Activated gamma-delta T cell treated with Interleukin-2 at 50 U/mL for 16 hours (primary cell): ENCODE results near the gene SMCHD1.
"Not testable (repeated sequence)": the region's sequence is repeated elsewhere in the genome, so short reads cannot be mapped to it uniquely, and the experiment has no call there.

Experiments used
- DNase-seq: peaks from one replicate; pipeline ENCODE4 v3.0.0-alpha.2; 2020

Gene SMCHD1

DNA sequence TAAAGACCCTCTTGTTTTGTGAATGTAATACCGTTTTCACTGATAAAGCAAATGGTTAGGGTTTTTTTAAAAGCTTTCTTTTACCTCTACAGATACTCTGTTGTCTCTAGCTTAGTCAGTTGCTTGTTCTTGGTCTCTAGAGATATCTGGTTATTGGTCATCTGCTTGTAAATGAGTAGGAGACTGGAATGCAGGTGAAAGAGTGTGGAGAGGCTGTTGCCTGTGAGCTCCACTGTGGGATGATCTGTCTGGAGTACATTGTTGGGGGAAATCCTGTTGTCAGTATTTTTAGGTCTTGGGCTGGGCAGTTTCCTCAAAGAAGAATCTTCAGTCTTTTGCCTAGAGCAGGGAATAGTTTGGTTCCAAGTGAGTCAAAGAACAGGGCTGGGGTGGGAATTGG lies 67.7 kb downstream of the SMCHD1 start:
- DNase-seq, result no peak

DNA sequence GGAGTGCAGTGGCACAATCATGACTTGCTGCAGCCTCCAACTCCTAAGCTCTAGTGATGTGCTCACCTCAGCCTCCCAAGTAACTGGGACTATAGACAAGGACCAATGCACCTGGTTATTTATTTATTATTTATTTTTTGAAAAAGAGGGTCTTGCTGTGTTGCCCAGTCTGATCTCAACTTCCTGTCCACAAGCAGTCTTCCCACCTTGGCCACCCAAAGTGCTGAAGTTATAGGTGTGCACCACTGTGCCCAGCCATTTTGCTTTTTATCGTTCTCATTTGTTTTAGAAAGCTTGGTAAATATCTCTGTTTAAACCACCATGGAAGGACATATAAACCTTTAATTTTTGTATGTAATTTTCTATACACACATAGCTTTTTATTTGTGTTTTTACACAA lies 74.2 kb downstream of the SMCHD1 start:
- no peak for DNase-seq

DNA sequence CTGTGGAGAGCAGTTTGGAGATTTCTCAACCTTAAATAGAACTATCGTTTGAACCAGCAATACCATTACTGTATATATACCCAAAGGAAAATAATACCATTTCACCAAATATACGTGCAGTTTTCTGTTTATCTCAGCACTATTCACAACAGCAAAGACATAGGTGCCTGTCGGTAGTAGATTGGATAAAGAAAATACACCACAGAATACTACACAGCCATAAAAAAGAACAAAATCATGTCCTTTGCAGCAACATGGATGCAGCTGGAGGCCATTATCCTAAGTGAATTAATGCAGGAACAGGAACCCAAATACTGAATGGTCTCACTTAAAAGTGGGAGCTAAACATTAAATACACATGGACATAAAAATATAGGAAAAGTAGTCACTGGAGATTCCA lies 81.3 kb downstream of the SMCHD1 start:
- DNase-seq, result no peak

DNA sequence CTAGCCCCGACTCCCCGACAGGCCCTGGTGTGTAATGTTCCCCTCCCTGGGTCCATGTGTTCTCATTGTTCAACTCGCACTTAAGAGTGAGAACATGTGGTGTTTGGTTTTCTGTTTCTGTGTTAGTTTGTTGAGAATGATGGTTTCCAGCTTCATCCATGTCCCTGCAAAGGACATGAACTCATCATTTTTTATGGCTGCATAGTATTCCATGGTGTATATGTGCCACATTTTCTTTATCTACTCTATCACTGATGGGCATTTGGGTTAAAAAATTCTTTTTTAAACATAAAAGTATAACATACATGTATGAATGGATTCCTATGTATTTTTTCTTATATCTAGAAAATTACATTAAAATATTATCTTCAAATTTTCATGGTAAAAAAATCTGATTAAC lies 84.6 kb downstream of the SMCHD1 start:
- DNase-seq, result not testable (repeated sequence)

DNA sequence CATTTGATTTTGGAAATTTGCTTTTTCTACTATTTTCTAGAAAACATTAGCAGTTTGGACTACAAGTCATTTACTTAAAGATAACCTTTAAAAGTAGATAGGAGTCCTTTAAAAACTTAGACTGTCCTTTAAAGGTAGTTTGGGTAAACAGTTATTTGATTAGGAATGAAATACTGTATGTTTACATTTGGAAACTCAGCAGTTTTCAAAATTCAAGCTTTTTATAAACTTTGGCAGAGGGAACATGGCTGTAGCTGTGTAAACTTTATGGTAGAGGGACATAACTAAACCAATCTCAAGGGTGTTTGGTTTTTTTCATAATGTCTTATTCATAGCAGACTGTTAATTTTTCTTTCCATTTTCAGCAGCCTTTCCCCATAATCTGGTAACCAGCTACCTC lies 90.7 kb downstream of the SMCHD1 start:
- DNase-seq, result no peak

DNA sequence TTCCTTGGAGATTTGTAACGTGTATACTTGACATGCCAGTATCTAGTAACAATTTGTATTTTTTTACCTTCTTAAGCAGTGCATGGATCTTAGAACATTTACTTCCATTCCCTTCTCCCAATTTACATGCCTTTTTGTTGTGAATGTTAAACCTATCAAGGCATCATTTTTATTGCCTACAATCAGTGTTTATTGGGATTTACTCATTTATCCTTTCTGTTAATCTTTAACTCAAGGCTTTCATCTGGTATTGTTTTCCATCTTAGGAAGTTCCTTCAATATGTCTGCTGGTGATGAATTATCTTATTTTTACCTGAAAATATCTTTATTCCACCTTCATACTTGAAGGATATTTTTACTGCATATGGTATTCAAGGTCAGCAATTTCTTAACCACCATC lies 102.8 kb downstream of the SMCHD1 start:
- no peak for DNase-seq

DNA sequence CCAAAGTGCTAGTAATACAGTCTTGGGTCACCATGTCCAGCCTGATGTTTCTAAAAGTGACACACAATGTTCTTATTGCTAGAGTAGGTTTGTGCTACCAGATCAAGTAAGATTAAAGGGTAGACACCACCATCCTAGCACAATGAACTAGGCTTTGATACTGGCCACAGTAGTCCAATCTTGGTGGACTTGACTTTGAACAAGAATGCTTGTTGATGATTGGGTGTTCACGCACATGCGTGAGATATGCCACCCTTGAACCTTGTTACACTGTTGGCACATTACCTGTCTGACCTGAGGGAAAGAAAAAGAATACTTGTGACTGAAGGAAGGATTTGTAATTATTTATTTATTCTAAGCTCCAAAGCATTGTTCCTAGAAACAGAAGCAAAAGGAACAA lies 119.1 kb downstream of the SMCHD1 start:
- DNase-seq, result no peak

DNA sequence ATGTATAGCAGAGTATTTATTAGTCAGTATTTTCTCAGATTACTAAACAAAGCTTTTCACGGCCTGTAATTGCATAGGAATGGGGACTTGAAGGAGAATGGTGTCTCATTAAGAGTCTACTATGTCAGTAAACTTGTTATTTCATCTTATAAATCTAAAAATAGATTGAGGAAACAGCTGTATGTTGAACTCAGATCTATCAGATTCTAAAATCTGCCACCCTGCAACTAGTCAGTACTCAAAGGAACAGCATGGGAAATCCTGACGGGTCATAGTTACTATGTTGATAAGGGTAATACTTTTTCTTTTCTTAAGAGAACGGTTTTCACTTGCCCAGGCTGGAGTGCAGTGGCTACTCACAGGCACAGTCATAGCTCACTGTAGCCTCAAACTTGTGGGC lies 121.1 kb downstream of the SMCHD1 start:
- DNase-seq, result no peak

DNA sequence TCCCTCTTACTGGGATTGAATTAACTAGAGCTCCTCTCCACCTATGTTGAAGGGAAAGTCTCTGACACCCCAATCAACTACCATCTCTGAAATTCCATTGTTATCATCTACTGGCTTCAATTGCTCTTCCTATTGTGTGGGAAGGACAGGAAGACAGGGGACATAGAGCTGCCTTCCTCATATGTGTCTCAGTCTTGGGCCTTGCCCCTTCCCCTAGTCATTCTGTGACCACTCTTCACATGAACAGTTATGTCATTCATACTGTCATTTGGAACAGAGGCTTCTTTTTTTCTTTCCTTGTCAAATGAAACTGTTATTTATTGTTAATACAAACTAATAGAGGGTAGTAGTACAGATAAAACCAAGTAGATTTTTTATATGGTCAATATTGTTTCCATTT lies 121.7 kb downstream of the SMCHD1 start:
- no peak for DNase-seq

DNA sequence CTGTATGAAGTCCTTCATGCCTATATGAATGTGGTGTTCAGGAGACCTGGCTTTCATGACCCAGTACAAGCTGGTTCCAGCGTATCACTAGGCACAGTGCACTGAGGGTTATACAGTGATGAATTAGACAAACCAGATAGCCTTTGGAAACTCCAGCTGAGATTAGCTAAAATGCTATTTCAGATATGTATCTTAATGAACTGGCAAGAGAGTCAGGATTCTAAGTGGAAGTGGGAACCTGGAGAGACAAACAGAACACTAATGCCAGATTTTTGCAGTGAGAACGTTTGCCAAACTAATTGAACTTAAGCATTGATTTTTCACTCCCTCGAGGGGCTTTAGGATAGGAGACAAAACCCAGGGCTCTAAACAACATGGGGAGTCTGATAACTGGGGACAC lies 125.2 kb downstream of the SMCHD1 start:
- DNase-seq, result no peak

DNA sequence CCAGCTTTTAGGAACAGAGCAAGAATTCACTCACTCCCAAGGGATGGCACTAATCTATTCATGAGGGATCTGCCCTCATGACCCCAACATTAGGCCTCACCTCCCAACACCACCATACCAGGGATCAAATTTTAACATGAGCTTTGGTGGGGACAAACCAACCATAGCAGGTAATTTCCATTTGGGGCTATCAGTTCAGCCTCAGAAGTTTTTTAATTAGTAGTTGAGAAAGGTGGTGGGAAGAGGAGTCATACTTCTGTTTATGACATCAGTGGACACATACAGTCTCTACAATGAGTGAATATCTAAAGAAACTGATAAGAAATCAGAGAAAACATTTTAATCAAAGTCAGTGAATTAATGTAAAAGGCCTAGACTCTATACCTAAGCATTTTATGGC lies 131.7 kb downstream of the SMCHD1 start:
- DNase-seq, result no peak

DNA sequence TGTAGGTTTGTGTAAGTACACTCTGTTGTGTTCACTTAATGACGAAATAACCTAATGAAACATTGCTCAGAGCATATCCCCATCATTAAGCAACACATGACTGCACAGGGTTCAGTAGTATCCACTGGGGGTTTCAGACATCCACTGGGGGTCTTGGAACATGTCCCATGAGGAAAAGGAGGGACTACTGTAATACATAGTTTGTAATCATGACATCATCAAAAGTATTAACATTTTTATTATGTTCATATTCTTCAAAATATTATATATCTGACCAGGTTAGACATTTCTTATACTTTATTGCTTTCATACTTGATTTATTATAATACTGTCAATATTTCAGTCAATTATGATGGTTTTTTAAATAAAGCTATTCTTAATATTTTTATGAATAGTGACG lies 136.9 kb downstream of the SMCHD1 start:
- no peak for DNase-seq

DNA sequence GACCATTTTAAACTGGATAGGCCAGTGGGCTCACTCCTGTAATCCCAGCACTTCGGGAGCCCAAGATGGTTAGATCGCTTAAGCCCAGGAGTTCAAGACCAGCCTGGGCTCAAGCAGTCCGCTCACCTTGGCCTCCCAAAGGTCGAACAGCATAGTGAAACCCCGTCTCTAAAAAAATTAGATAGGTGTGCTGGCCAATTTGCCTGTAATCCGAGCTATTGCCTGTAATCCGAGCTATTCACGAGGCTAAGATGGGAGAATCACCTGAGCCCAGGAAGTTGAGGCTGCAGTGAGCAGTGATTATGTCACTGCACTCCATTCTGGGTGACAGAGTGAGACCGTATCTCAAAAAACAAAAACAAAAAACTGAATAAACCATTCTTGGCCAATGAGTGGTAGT lies 138.6 kb downstream of the SMCHD1 start:
- no peak for DNase-seq

DNA sequence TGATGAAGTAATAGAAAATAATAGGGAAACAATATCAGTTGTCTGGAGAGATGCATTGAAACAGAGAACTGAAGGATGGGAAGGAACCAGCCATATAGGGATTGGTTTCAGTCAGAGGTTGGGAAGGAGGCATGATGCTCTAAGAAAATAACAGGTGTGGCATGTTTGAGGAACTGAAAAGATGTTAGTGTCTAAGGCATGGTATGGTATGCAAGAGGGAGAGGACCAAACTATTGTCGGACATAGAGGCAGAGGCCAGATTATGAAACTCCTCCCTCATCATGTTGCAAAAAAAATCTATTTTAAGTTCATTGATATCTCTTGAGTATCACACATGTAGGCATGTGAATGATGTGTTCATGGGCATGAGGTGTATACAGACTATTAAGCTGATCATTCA lies 142.4 kb downstream of the SMCHD1 start:
- no peak for DNase-seq

DNA sequence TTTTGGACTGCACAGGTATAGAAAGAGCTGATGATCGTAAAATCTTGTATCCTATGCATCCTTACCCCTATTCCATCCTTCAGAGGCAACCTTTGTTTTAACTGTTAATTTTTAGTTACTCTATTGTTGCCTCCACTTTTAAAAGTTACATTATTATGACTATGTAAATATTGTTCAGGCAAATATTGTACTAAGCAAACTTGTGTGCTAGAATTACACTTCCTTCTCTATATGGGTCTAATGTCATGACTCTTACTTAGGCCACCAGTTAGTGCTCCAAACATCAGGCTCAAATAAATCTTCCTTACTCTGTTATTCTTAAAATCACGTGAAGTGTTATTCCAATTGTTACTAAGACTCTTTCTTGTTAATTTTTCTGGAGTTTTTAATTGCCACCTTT lies 143.8 kb downstream of the SMCHD1 start:
- DNase-seq, result no peak

DNA sequence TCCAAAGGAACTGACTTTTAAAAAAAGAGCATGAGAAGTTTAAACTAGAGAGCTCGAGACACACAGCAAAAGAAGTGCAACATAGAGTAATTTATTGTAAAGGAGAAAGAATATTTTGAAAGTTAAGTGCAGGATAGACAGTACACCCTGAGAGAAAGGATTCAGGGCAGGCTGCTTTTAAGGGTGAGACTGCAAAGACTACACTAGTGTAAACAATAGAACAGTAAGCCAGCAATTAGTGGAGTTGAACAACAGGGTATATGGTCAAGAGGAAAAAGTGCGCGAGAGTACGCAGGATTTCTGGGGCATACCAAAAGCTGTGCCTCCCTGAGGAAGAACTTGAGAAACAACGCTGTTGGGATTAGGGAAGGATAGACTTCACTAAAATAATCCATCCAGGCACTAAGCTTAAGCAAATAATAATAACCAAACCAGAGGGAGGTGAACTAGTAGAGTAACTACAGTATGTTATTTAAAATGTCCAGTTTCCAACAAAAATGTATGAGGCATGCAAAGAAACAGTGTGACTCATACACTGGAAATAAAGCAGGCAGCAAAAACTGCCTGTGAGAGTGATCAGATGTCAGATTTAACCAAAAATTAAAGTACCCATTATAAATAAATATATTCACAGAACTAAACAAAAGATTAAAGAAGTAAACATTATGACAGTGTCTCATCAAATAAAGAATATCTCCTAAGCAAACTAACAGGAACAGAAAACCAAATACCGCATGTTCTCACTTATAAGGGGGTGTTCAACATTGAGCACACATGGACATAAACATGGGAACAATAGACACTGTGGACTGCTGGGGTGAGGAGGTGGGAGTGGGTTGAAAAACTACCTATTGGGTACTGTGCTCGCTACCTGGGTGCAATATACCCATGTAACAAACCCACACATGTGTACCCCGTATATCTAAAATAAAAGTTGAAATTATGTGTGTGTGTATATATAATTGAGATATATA lies 150.7 kb downstream of the SMCHD1 start:
- no peak for DNase-seq

DNA sequence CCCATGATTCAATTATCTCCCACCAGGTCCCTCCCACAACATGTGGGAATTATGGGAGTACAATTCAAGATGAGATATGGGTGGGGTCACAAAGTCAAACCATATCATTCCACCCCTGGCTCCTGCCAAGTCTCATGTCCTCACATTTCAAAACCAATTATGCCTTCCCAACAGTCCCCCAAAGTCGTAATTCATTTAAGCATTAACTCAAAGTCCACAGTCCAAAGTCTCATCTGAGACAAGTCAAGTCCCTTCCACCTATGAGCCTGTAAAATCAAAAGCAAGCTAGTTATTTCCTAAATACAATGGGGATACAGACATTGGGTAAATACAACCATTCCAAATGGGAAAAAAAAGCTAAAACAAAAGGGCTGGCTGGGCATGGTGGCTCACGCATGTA lies 153.1 kb downstream of the SMCHD1 start:
- DNase-seq, result not testable (repeated sequence)

DNA sequence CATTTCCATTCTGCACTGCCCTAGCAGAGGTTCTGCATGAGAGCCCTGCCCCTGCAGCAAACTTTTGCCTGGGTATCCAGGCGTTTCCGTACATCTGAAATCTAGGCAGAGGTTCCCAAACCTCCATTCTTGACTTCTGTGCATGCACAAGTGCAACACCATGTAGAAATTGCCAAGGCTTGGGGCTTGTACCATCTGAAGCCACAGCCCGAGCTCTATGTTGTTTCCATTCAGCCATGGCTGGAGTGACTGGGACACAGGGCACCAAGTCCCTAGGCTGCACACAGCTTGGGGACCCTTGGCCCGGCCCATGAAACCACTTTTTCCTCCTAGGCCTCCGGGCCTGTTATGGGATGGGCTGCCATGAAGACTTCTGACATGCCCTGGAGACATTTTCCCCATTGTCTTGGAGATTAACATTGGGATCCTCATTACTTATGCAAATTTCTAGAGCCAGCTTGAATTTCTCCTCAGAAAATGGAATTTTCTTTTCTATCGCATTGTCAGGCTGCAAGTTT lies 154.2 kb downstream of the SMCHD1 start:
- not testable (repeated sequence) for DNase-seq

DNA sequence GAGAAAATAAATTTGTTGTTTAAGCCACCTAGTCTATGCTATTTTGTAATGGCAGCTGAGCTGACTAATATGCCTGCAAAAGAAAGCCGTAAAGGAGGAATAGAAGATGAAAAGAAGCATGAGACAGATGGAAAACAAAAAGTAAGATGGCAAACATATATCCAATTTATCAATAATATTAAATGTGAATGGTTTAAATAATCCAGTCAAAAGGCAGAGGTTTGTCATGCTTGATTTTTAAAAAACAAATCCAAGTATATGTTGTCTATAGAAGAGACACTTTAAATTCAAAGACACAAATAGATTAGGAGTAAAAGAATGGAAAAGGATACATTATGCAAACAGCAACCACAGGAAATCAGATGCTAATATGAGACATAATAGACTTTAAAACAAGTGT lies 155.9 kb downstream of the SMCHD1 start:
- DNase-seq, result no peak

DNA sequence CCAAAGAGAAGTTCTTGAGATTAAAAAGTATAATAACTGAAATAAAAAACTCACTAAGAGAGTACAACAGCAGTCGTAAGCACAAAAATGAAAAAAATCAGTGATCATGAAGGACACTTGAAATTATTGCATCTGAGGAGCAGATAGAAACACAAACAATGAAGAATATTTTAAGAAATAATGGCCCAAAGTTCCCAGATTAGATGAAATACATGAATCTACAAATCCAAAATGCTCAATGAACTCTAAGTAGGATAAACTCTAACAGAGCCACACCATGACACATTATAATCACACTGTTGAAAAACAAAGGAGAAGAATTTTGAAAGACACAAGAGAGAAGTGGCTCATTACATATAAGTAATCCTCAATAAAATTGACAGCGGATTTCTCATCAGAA lies 159.4 kb downstream of the SMCHD1 start:
- no peak for DNase-seq

DNA sequence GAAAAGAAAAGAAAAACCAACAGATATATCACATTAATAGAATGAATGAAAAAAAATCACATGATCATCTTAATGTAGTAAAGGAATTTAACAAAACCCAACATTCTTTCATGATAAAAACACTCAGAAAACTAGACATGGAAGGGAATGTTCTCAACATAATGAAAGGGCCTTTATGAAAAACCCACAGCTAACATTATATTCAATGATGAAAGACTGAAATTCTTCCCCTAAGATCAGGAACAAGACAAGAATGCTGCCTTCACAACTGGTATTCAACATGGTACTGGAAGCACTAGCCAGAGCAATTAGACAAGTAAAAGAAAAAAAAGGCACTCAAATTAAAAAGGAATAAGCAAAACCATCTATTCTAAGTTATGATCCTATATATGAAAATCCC lies 162.8 kb downstream of the SMCHD1 start:
- DNase-seq, result no peak

DNA sequence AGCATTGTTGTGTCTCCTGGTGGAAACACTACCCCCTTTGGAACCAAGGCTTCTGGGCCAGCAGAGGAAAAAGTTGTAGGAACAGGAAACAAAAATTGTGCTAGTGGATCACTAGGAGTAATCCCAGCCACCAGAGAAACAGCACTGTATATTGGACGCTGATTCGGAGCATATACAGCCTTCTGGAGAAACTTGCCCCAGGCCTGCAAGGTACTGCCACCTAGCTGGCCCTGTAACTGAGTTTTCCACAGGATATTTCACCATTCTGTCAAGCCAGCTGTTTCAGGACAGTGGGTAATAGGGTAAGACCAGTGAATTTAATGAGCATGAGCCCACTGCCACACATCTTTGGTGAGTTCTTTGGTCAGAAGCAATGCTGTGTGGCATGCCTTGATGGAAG lies 166.2 kb downstream of the SMCHD1 start:
- no peak for DNase-seq

DNA sequence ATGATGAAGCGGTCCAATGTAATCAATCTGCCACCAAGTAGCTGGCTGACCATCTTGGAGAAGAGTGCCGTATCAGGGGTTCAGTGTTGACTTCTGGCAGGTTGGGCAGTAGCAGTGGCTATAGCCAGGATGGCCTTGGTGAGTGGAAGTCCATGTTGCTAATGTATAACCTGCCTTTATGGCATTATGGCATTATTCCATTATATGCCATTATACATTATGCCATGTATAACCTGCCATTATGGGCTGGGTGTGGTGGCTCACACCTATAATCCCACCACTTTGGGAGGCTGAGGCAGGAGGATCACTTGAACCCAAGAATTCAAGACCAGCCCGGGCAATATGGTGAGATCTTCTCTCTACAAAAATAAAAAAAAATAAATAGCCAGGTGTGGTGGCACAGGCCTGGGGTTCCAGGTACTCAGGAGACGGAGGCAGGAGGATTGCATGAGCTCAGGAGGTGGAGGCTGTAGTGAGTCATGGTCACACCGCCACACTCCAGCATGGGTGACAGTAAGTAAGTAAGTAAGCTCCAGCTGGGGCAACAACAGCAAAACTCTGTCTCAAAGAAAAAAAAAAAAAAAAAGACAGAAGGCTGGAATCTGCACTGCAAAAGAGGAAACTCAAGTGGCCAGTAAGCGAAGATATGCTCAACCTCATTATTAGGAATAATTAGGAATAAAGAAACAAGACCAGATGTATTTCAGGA lies 166.8 kb downstream of the SMCHD1 start:
- DNase-seq, result no peak

DNA sequence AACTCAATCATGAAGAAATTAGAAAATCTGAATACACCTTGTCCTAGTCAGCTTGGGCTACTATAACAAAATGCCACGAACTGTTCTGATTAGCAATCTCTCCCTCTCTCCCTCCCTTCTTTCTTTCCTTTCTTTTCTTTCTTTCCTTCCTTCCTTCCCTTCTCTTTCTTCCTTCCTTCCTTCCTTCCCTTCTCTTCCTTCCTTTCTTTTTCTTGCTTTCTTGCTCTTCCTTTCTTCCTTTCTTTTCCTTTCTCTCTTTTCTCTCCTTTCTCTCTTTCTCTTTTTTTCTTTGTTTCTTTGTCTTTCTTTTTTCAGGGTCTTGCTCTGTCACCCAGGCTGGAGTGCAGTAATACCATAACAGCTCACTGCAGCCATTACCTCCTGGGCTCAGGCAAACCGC lies 167.7 kb downstream of the SMCHD1 start:
- DNase-seq, result no peak
